ENCODE results near the gene BRWD1. TPM values are rescaled to one million over a fixed set of nuclear protein-coding genes. Genes with fewer than 3 reads are reported as not detected.

BRWD1 gene
- polyA plus RNA-seq, 1 donor from 2014 or later: 246 TPM

DNA sequence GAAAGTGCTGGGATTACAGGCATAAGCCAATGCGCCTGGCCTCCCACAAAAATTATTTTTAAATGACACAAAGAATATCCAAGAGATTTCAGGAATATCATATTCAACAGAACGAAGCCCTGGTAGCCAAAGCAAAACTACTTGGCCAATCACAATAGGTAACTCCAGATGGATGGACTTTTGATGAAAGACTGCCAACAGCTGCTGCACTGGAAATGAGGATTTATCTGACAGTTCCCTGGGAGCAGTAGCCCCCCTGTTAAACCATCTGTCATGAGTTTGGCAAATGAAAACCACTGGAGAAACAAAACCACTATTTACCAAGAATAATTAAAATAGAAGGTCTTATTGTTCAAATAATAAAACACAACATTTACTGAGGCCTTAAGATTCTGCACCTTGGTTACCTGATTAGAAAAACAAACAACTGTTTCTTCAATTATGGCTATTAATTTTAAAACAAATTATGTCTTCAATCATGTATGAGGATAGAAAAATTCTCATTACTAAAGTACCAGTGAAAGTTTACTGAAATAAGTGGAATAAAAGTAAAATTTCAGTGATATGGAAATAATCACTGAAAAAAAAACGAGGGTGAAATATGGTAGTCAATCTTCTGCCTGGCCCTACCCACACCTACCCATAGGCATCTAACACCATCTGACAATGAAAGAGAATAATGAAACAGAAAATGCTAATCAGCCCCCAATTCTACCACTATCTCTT is 95.9 kb downstream of the BRWD1 start:
- Histone ChIP-seq H3K4me3 (ENCODE audit: low read length) (no peak overlapping the region), H3K27me3 (ENCODE audit: insufficient read depth, low read depth, low read length) (no peaks in the 10 kb centered on the region), H3K4me2 (ENCODE audit: low read length) (no peak overlapping the region), H2AFZ (ENCODE audit: low read depth, low read length) (no peak overlapping the region), H3K27ac (ENCODE audit: low read length) (no peak overlapping the region), H3K9me2 (ENCODE audit: insufficient read depth, low read length) (no peaks in the 10 kb centered on the region), H3K9ac (ENCODE audit: low read length) (no peak overlapping the region), H3K79me2 (replicated peaks; ENCODE audit: insufficient read depth, low read length) (no peaks in the 10 kb centered on the region), H4K20me1 (ENCODE audit: insufficient read depth) (no peaks in the 10 kb centered on the region), H3F3A (ENCODE audit: insufficient read depth, low read length, poor library complexity, severe bottlenecking) (no peaks in the 10 kb centered on the region), H3K36me3 (ENCODE audit: insufficient read depth, low read length) (no peaks in the 10 kb centered on the region), H3K9me3 (ENCODE audit: low read length) (no peaks in the 10 kb centered on the region)
- no peak for TF ChIP-seq EZH2 (IDR thresholded peaks at IDR 0.05; ENCODE audit: borderline replicate concordance, insufficient read depth, low read length, poor library complexity, severe bottlenecking)
- TF ChIP-seq POLR2AphosphoS5 (IDR thresholded peaks at IDR 0.05): no peak
- TF ChIP-seq, protein P1, sequence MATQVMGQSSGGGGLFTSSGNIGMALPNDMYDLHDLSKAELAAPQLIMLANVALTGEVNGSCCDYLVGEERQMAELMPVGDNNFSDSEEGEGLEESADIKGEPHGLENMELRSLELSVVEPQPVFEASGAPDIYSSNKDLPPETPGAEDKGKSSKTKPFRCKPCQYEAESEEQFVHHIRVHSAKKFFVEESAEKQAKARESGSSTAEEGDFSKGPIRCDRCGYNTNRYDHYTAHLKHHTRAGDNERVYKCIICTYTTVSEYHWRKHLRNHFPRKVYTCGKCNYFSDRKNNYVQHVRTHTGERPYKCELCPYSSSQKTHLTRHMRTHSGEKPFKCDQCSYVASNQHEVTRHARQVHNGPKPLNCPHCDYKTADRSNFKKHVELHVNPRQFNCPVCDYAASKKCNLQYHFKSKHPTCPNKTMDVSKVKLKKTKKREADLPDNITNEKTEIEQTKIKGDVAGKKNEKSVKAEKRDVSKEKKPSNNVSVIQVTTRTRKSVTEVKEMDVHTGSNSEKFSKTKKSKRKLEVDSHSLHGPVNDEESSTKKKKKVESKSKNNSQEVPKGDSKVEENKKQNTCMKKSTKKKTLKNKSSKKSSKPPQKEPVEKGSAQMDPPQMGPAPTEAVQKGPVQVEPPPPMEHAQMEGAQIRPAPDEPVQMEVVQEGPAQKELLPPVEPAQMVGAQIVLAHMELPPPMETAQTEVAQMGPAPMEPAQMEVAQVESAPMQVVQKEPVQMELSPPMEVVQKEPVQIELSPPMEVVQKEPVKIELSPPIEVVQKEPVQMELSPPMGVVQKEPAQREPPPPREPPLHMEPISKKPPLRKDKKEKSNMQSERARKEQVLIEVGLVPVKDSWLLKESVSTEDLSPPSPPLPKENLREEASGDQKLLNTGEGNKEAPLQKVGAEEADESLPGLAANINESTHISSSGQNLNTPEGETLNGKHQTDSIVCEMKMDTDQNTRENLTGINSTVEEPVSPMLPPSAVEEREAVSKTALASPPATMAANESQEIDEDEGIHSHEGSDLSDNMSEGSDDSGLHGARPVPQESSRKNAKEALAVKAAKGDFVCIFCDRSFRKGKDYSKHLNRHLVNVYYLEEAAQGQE (IDR thresholded peaks at IDR 0.05; ENCODE audit: borderline replicate concordance): no peak
- TF ChIP-seq, protein P2, sequence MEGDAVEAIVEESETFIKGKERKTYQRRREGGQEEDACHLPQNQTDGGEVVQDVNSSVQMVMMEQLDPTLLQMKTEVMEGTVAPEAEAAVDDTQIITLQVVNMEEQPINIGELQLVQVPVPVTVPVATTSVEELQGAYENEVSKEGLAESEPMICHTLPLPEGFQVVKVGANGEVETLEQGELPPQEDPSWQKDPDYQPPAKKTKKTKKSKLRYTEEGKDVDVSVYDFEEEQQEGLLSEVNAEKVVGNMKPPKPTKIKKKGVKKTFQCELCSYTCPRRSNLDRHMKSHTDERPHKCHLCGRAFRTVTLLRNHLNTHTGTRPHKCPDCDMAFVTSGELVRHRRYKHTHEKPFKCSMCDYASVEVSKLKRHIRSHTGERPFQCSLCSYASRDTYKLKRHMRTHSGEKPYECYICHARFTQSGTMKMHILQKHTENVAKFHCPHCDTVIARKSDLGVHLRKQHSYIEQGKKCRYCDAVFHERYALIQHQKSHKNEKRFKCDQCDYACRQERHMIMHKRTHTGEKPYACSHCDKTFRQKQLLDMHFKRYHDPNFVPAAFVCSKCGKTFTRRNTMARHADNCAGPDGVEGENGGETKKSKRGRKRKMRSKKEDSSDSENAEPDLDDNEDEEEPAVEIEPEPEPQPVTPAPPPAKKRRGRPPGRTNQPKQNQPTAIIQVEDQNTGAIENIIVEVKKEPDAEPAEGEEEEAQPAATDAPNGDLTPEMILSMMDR (IDR thresholded peaks at IDR 0.05; ENCODE audit: poor library complexity, severe bottlenecking): no peak
- no peak for TF ChIP-seq MXI1 (conservative IDR thresholded peaks at IDR 0.05; ENCODE audit: poor library complexity, severe bottlenecking)
- TF ChIP-seq RAD21 (conservative IDR thresholded peaks at IDR 0.05): no peak
- no peak for TF ChIP-seq SMC3 (conservative IDR thresholded peaks at IDR 0.05; ENCODE audit: poor library complexity)
- TF ChIP-seq EP300 (conservative IDR thresholded peaks at IDR 0.05; ENCODE audit: poor library complexity, severe bottlenecking): no peak
- no peak for TF ChIP-seq TAF1 (IDR thresholded peaks at IDR 0.05; ENCODE audit: low read depth)

DNA sequence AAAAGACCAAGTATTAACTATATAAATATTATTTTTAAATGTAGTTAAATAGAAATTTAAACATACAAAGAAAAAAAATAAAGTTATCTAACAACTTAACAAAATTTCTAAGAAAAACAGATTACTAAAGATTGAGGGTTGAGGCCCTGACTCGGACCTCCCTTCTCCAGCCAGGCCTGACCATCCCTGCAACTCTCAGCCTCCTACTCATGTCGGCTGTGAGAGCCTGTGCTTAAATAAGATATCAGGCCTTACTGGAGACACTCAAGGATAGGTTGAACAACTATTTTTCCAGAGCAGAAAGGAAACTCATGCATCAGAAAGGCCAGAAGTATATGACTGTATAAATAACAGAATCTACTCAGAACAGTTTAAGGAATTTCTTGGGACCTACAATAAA is 97.1 kb downstream of the BRWD1 start:
- Histone ChIP-seq H3K9me2 (ENCODE audit: insufficient read depth, low read length) (no peaks in the 10 kb centered on the region), H3K9ac (ENCODE audit: low read length) (no peak overlapping the region), H3K4me3 (ENCODE audit: low read length) (no peak overlapping the region), H4K20me1 (ENCODE audit: insufficient read depth) (no peaks in the 10 kb centered on the region), H3K9me3 (ENCODE audit: low read length) (no peaks in the 10 kb centered on the region), H3K4me2 (ENCODE audit: low read length) (no peak overlapping the region), H3K36me3 (ENCODE audit: insufficient read depth, low read length) (no peaks in the 10 kb centered on the region), H2AFZ (ENCODE audit: low read depth, low read length) (no peak overlapping the region), H3K79me2 (replicated peaks; ENCODE audit: insufficient read depth, low read length) (no peaks in the 10 kb centered on the region), H3K27me3 (ENCODE audit: insufficient read depth, low read depth, low read length) (no peaks in the 10 kb centered on the region), H3K27ac (ENCODE audit: low read length) (no peak overlapping the region), H3F3A (ENCODE audit: insufficient read depth, low read length, poor library complexity, severe bottlenecking) (no peaks in the 10 kb centered on the region)
- TF ChIP-seq TAF1 (IDR thresholded peaks at IDR 0.05; ENCODE audit: low read depth): no peak
- TF ChIP-seq MXI1 (conservative IDR thresholded peaks at IDR 0.05; ENCODE audit: poor library complexity, severe bottlenecking): no peak
- TF ChIP-seq SMC3 (conservative IDR thresholded peaks at IDR 0.05; ENCODE audit: poor library complexity): no peak
- no peak for TF ChIP-seq RAD21 (conservative IDR thresholded peaks at IDR 0.05)
- TF ChIP-seq, protein P1 (IDR thresholded peaks at IDR 0.05; ENCODE audit: borderline replicate concordance): no peak
- TF ChIP-seq EZH2 (IDR thresholded peaks at IDR 0.05; ENCODE audit: borderline replicate concordance, insufficient read depth, low read length, poor library complexity, severe bottlenecking): no peak
- TF ChIP-seq, protein P2 (IDR thresholded peaks at IDR 0.05; ENCODE audit: poor library complexity, severe bottlenecking): no peak
- no peak for TF ChIP-seq EP300 (conservative IDR thresholded peaks at IDR 0.05; ENCODE audit: poor library complexity, severe bottlenecking)
- no peak for TF ChIP-seq POLR2AphosphoS5 (IDR thresholded peaks at IDR 0.05)

Data from neural cell (in vitro differentiated cells).